LNCaP clone FGC (cell line): ENCODE measurements around the gene ELN.

Source experiments
- DNase-seq: peaks from one replicate; pipeline ENCODE4 v3.0.0-alpha.2; 2011; ENCODE audit warnings: low read depth
- H3K4me3 ChIP-seq: 2 replicates; pipeline ENCODE4 v1.5.1; 2011; ENCODE audit warnings: mild to moderate bottlenecking, low read depth, low read length, control low read depth
- TF ChIP-seq, protein P1 (sequence below): IDR thresholded peaks from 2 replicates; pipeline ENCODE4 v1.5.1; 2012; ENCODE audit warnings: mild to moderate bottlenecking; ENCODE audit not compliant: control insufficient read depth, insufficient read depth; ENCODE audit errors: extremely low read depth

Gene ELN

DNA sequence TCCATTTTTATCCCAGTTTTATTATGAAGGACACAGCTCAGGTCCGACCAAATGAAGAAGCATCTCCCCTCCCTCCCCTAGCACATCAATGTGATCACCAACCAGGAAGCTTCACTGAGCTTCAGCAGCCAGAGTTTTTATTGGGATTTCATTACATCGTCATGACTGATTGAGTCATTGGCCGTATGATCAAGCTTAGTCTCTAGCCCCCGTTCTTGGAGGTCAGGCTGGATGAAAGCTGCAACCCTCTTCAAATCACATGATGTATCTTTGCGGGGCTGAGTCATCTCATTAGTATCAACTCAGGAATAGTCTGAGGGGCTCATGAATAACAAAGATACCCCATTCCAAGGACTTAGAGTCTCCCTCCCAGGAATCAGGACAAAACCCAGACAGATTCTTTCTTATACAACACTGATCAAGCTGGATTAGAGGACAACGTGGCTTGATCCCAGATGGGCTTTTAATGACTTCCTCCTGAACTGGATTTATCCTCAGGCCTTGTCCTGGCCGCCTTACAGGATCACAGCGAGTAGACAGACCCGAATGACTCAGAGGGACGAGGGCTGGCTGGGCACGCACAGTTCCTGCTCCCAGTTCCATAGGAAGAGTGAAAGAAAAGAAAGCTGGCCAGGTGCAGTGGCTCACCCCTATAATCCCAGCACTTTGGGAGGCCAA lies 70.1 kb downstream of the ELN start:
- no peak overlapping the region for H3K4me3 ChIP-seq
- TF ChIP-seq, protein P1, sequence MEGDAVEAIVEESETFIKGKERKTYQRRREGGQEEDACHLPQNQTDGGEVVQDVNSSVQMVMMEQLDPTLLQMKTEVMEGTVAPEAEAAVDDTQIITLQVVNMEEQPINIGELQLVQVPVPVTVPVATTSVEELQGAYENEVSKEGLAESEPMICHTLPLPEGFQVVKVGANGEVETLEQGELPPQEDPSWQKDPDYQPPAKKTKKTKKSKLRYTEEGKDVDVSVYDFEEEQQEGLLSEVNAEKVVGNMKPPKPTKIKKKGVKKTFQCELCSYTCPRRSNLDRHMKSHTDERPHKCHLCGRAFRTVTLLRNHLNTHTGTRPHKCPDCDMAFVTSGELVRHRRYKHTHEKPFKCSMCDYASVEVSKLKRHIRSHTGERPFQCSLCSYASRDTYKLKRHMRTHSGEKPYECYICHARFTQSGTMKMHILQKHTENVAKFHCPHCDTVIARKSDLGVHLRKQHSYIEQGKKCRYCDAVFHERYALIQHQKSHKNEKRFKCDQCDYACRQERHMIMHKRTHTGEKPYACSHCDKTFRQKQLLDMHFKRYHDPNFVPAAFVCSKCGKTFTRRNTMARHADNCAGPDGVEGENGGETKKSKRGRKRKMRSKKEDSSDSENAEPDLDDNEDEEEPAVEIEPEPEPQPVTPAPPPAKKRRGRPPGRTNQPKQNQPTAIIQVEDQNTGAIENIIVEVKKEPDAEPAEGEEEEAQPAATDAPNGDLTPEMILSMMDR: no peak
- DNase-seq: no peak

DNA sequence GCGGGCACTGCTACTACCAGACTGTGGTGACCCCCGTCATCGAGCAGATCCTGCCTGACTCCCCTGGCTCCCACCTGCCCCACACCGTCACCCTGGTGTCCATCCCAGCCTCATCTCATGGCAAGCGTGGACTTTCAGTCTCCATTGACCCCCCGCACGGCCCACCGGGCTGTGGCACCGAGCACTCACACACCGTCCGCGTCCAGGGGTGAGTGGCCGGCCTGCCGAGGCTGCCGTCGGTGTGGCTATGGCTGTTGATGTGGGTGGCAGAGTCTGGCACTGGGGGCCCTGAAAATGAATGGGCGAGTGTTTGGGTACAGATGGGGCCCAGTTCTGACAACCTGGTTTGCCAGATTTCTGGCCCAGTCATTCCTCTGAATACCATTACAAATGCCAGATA lies 71.1 kb downstream of the ELN start:
- TF ChIP-seq, protein P1: no peak
- DNase-seq: no peak
- no peak overlapping the region for H3K4me3 ChIP-seq

DNA sequence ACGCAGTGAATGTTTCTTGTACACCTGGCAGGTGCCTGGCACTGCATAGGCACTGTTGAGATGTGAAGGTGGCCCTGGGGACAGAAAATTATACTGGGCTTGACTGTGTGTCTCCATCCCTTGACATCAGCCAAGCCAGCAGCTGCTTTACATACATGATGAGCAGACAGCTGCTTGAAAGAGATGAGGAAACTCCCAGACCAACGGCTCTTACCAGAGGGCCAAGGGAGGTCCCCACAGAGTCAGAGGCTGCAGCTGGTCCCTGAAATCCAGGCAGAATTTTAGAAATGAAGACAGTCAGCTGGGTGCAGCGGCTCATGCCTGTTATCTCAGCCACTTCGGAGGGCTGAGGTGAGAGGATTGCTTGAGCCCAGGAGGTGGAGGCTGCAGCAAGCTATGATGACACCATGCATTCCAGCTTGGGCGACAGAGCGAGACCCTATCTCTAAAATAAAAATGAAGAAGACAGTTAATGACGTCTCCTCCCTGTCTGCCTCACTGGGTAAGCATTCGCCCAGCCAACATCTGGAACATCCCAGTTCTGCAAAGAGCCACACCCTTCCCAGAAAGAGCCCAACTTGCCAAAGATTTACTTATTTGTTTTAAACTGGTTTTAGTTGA lies 73.2 kb downstream of the ELN start:
- no peak overlapping the region for H3K4me3 ChIP-seq
- DNase-seq: no peak
- TF ChIP-seq, protein P1: no peak

DNA sequence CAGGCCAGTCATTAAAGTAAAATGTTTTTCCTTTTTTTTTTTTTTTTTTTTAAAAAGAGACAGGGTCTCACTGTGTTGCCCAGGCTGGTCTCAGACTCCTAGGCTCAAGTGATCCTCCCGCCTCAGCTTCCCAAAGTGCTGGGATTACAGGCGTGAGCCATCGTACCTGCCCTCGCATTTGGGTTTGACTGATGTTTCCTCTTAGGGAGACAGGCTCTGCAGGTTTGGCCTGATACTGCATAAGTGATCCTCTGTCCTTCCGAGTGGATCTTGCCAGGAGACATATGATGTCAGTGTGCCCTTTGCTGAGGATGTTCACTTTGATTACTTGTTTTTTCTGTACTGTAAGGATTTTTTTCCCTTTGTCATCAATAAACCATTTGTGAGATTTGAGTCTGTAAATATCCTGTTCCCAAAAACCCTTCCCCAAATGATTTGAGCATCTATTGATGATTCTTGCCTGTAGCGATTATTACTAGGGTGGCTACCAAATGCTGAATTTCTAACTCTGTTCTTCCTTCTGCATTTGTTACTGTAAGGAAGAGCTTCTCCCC lies 75.3 kb downstream of the ELN start:
- peak; percentile 54 for DNase-seq
- H3K4me3 ChIP-seq: no peak overlapping the region
- TF ChIP-seq, protein P1: no peak

DNA sequence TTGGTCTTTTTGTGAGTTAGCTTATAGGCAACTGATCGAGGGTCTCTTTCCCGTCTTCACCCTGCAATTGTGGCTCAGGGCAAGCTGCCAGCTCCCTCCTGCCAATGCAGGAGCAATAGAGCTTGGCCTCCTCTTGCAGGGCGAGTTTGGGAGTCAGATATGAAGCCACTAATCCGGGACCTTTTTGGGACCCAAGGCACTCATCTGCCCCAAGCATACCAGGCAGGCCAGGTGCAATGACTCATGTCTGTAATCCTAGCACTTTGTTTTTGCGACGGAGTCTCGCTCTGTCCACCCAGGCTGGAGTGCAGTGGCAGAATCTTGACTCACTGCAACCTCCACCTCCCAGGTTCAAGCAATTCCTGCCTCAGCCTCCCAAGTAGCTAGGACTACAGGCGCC lies 76.7 kb downstream of the ELN start:
- TF ChIP-seq, protein P1: no peak

DNA sequence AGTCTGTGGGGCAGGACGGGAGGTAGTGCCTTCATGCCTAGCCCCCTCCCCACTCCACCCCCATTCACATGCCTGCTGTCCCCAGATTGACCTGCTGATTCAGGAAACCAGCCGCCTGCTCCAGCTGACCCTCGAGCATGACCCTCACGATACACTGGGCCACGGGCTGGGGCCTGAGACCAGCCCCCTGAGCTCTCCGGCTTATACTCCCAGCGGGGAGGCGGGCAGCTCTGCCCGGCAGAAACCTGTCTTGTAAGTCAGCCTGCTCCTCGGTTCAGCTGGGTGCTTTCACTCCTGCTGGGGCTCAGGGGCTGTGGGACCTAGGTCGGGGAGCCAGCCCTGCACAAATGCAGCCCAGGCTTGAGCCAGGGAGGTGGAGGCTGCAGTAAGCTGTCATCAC lies 78.0 kb downstream of the ELN start:
- no peak for DNase-seq
- H3K4me3 ChIP-seq: no peak overlapping the region
- TF ChIP-seq, protein P1: no peak

More for the DNA sequence above, 76.7 kb downstream of the ELN start:
- H3K4me3 ChIP-seq: no peak overlapping the region
- DNase-seq: no peak
